HG03159 (cell line): ENCODE results near the gene ATP11B.

Experiments
- ATAC-seq: cut with Tn5 transposase; IDR thresholded peaks from one replicate; pipeline ENCODE4 v1.9.1; 2021; ENCODE audit warnings: mild to moderate bottlenecking, moderate library complexity; ENCODE audit not compliant: unreplicated experiment

ATP11B gene

GRCh38 chr3:182908471-182908870, 115.2 kb downstream of the ATP11B start:
- no peak for ATAC-seq

DNA sequence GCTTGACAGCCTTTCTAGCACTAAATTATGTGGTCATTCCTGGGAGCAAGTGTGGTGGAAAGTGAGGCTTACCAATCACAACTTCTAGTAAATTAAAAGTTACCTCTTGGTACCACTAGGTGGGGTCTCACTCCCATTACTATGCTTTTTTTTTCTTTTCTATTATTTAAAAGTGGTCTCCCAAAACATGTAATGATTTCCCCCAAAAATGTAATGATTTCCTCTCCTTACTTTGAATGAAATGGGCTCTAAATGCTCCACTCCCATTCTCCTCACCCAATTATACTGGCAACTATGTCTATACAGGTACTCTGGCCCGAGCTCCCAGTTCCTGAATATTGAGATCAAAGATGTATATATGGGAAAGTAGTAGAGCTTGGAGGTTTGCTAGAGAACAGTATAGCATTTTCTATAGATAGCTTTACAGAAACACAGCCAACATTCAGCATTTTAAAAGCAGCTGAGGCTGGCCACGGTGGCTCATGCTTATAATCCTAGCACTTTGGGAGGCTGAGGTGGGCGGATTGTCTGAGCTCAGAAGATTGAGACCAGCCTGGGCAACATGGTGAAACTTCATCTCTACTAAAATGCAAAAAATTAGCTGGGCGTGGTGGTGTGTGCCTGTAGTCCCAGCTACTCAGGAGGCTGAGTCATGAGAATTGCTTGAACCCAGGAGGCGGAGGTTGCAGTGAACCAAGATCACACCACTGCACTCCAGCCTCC, 116.2 kb downstream of the ATP11B start:
- ATAC-seq: no peak

DNA sequence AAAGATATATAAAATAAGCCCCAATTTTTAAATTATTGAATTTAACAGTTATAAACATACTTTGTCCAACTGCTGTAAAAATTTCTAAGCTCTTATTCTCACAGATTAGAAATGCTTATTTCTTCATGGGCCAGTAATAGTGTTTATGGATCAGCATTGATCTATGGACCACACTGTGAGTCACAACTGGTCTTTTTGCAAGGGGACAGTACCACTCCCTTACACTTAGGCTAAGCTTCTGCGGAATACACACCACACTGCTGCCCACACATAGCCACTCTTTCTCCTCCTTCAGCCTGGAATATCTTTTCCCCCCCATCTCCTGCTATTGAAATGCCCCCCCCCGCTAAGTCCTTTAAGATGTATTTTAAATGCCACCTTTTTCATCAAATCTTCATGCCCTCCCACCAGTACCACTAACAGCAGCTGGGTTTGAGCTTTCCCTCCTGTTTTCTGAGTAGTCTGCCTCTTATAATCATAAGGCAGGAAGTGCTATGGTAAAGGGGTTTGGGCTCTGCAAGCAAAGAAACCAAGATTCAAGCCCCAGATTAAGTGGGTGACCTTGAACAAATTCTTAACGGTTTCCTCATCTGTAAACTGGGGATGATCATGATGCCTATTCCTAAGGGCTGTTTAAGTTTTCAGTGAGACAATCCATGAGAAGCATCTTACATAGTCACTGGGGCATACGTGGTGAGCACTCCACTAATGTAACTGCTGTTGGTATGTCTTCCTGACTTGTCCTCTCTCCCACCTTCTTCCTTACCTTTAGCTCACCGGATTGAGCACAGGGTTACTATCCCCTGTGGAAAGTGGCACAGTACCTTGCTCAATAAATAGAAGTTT, 117.9 kb downstream of the ATP11B start:
- no peak for ATAC-seq

DNA sequence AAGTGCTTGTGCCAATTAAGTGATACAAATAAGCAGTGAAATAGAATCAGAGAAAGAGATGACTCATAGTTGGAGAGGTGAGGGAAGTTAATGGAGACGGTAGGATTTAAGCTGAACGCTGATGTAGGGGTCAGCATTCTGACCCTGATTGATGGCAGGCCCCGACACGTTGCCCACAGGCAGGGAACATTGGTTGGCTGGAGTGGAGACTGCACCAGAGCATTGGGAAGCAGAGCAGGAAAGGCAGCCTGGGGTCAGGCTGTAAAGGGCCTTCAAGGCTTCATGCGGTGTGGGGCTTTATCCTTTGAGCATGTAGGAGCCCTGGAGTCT, 118.4 kb downstream of the ATP11B start:
- no peak for ATAC-seq

GRCh38 chr3:182912474-182912873, 119.2 kb downstream of the ATP11B start:
- no peak for ATAC-seq

- peak; percentile 88 for ATAC-seq
Measured at GRCh38 chr3:182913889-182914288, 120.6 kb downstream of the ATP11B start.

GRCh38 chr3:182914341-182914740, 121.0 kb downstream of the ATP11B start:
- peak; percentile 40 for ATAC-seq

- no peak for ATAC-seq
Measured at GRCh38 chr3:182917134-182917533, 123.8 kb downstream of the ATP11B start.

DNA sequence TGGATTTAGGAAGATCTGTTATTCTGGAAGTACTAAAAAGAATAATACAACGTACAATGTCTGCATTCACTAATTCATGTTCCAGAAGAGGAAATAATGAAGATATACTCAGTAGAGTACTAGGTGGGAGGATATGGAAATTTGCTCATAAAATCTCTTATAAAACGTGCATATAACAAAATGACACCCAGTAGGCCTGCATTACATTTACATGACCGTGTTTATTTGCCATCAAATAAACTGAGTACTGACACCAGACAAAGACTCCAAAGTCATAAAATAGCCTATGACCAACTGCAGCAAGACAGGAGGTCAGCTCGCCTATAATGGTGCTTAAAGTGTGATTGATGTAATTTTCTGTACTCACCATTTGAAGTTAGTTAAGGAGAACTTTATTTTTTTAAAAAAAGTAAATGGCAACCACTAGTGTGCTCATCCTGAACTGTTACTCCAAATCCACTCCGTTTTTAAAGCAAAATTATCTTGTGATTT, 126.6 kb downstream of the ATP11B start:
- ATAC-seq: no peak

DNA sequence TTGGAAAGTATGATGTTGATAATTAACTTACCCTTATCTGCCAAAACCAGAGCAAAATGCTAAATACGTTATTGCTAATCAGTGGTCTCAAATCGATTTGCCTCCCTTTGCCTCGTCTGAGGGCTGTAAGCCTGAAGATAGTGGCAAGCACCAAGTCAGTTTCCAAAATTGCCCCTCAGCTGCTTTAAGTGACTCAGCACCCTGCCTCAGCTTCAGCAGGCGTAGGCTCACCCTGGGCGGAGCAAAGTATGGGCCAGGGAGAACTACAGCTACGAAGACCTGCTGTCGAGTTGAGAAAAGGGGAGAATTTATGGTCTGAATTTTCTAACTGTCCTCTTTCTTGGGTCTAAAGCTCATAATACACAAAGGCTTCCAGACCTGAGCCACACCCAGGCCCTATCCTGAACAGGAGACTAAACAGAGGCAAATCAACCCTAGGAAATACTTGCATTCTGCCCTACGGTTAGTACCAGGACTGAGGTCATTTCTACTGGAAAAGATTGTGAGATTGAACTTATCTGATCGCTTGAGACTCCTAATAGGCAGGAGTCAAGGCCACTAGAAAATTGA, 127.3 kb downstream of the ATP11B start:
- no peak for ATAC-seq

- ATAC-seq: no peak
Measured at GRCh38 chr3:182921665-182922355, 128.5 kb downstream of the ATP11B start.

- peak; percentile 96 for ATAC-seq
Measured at GRCh38 chr3:182925330-182925943, 132.1 kb downstream of the ATP11B start.

DNA sequence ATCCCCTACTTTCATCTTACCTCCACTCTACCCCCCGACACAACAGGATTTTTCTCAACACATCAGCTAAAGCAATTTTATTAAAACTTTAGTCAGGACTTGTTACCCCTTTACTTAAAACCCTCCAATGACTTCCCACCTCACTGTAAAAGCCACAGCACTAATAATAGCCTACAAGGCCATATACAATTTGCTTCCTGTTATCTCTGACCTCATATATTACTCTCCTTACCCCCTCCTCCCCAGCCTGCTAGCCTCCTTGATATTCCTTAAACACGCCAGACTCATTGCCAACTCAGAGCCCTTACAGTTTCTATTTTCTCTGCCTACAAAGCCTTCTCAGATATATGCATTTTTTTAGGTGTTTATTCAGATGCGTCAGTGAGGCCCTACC, 132.6 kb downstream of the ATP11B start:
- peak; percentile 26 for ATAC-seq

- no peak for ATAC-seq
Measured at GRCh38 chr3:182935803-182936202, 142.5 kb downstream of the ATP11B start.

DNA sequence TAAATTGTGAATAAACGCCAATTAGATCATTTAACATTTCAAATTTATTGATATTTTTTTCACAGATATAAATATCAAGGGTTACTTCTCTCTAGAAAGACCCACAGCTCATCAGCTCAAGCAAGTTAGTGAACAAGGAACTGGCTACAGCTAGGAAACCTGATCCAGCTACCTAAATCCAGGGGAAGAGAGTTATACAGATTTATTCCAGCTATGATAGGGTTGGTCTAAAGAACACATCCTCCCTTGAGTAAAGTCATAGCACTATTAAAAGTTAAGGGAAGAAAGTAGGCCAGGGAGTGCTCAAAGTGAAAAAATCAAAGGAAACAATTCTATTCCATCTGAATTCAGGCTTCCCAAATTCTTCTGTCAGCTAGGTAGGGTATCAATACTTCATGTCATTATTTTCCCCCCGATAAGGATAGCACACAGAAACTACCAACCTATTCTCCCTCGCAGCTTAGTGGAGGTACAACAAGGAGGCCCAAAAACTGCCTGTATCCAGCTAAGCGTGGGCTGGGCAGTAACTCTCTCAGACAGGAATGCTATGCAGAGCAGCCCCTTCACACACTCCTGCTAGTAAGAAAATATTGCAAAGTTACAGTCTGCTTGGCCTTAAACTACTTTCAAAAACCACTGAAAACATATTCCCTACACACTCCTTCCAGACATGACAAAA, 143.1 kb downstream of the ATP11B start:
- no peak for ATAC-seq

DNA sequence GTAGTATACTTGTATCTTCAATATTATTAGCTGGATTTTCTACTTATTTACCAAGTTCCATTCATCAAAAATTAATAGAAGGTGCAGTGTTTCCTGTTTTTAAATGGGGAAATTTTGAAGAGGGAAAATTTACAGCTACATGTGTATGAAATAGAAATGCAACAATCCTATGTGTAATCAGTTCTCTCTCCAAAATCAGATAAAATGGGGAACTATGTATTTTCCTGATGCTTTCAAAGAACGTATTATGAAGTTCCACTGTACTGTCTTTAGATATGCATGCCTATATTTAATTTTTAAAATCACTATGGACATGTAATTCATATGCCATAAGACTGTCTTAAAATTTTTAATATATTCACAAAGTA, 143.6 kb downstream of the ATP11B start:
- no peak for ATAC-seq

GRCh38 chr3:182937293-182938051, 144.2 kb downstream of the ATP11B start:
- ATAC-seq: peak; percentile 88

DNA sequence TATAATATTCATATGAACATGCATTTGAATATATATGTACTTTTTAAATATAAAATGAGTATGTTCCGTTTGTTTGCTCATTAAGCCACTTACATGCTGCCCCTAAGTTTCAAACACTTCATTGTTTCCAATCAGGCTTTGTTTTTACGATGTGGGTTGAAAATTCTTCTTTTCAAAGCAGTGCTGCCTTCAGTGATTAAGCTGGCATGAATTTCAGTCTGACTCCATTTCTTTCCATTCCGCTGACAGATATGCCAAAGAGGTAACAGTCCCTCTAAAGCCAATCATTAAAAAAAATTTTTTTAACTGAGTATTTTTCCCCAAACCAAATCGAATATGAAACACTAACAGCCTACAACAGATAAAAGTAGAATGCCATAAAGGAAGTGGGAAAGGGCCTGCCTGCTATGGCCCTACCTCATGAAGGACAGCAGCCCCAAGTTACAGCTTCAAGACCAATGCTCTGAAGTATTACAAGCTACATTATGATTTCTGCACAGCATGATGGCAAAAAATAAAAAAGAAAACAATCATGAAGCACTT, 147.0 kb downstream of the ATP11B start:
- no peak for ATAC-seq

DNA sequence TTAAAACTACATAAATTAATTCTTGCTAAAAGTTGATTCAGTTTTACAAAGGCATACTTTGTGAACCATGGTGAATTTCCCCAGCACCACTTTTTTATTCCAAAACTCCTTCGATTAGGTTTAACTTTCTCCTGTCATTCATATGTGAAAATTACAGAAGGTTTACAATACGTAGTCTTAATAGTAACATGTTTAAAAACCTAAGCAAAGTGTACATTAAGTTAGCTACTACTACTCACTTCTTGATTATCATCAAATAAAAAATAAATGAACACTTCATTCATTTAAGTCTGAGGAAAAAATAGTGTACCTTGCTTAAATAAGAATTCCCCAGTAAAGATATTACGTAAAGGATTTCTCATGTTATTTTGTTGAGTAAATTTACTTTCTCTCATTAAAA, 148.4 kb downstream of the ATP11B start:
- ATAC-seq: no peak
